GM19351 (cell line): Measurements from ENCODE around the gene CDR2.
"Not testable (repeated sequence)": the region's sequence is repeated elsewhere in the genome, so short reads cannot be mapped to it uniquely, and the experiment has no call there.

Source experiments
- ATAC-seq: cut with Tn5 transposase; IDR thresholded peaks from one replicate; pipeline ENCODE4 v1.9.1; 2021; ENCODE audit warnings: mild to moderate bottlenecking, moderate library complexity; ENCODE audit not compliant: unreplicated experiment

Gene CDR2

GRCh38 chr16:22353191-22353919 is 21.1 kb downstream of the CDR2 start:
- ATAC-seq = no peak

DNA sequence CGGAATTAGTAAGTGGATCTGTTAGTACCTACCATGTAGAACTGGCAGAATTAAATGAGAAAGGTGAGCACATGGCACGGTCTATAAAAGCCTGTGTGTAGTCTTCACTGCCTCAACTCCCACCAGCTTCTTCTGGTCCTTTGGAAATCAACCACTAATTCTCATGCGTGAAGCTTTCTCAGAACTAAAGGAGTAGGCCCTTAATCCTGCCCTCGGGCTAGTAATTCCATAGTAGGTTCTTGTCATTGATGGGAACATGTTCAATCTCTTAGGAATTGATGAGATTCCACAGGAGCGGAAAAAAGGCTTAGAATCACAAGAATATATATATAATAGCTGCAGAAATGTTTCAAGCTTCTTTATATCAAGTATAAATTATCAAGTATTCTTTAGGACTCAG is 21.7 kb downstream of the CDR2 start:
- ATAC-seq = no peak

DNA sequence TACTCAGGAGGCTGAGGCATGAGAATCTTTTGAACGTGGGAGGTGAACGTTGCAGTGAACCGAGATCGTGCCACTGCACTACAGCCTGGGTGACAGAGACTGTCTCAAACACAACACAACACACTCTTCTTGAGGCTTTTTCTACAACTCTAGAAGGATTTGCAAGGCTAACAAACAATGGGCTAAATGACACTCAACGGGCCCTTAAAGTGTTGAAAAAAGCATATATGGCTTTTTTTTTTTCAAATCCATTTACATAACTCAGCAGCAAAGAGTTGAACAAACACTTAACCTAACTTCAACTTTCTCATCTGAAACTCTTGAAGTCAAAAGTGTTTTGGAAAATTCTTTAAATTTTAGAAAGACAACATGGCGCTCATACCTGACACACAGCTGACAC is 22.3 kb downstream of the CDR2 start:
- no peak for ATAC-seq

DNA sequence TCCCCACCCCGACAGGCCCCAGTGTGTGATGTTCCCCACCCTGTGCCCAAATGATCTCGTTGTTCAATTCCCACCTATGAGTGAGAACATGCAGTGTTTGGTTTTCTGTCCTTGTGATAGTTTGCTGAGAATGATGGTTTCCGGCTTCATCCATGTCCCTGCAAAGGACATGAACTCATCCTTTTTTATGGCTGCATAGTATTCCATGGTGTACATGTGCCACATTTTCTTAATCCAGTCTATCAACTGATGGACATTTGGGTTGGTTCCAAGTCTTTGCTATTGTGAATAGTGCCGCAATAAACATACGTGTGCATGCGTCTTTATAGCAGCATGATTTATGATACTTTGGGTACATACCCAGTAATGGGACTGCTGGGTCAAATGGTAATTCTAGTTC is 23.4 kb downstream of the CDR2 start:
- not testable (repeated sequence) for ATAC-seq

- no peak for ATAC-seq
These were observed 26.1 kb downstream of the CDR2 start for GRCh38 chr16:22348291-22348690.

DNA sequence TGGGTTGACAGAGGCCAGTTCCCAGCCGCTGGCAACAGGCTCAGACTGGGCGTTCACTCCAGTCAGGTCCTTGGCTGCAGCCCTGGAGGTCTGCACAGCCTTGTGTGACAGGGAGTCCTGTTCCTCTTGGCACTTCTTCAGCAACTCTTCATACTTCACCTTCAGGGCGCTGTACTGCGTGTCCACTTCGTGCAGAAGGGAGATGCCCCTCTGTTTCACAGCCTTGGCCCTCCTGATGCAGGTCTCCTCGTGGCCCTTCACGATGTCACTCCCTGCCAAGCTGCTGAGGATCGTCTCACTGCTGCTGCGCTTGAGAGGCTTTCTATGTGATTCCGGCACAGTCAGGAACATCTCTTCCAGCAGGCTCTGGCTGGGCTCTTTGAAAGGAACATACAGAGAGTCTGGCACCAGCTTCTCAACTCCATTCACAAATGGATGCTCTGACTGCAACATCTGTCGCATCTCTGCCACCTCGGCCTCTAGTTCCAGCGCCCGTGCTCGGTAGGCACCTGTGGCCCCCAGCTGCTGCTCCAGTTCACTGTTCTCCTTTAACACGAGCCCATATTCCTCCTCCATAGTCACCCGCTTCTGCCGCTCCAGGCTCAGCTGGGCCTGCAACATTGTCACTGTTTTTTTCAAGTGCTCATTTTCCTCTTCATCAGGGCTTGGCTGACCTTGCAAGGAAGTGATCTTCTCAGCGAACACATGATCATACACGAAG is 27.2 kb downstream of the CDR2 start:
- ATAC-seq = no peak

- no peak for ATAC-seq
These were observed 27.9 kb downstream of the CDR2 start for GRCh38 chr16:22346483-22346882.

GRCh38 chr16:22342082-22342481 is 32.3 kb downstream of the CDR2 start:
- ATAC-seq = no peak

- no peak for ATAC-seq
These were observed 33.5 kb downstream of the CDR2 start for GRCh38 chr16:22340945-22341344.

DNA sequence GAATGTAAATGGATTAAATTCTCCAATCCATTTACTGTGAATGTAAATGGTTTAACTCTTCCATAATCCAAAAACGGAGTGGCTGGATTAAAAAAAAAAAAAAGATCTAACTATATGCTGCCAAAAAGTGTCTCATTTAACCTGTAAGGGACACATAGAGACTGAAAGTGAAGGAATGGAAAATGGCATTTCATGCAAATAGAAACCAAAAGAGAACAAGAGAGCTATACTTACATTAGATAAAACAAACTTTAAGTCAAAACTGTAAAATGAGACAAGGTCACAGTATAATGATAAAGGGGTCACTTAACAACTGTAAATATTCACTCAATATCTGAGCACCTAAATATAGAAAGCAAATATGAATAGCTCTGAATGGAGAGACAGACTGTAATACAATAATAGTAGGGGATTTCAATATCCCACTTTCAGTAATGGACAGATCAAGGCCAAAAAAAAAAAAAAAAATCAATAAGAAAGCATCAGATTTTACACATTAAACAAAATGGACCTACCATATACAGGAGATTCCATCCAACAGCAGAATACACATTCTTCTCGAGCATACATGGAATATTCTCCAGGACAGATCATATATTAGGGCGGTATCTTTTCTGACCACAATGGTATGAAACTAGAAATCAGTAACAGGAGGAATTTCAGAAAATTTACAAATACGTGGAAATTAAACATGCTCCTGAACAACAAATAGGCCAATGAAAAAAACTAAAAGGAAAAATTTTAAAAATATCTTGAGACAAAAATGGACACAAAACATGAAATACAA is 36.4 kb downstream of the CDR2 start:
- no peak for ATAC-seq

DNA sequence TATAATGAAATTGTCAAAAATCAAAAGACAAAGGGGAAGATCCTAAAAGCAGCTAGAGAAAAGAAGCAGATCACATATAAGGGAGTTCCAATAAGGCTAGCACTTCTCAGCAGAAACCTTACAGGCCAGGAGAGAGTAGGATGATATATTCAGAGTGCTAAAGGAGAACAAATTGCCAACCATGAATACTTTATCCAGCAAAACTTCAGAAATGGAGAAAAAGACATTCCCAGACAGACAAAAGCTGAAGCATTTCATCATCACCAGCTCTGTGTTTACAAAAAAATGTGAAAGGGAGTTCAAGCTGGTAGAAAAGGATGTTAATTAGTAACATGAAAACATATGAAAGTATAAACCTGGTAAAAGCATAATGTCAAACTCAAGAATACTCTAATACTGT is 37.4 kb downstream of the CDR2 start:
- ATAC-seq = no peak

DNA sequence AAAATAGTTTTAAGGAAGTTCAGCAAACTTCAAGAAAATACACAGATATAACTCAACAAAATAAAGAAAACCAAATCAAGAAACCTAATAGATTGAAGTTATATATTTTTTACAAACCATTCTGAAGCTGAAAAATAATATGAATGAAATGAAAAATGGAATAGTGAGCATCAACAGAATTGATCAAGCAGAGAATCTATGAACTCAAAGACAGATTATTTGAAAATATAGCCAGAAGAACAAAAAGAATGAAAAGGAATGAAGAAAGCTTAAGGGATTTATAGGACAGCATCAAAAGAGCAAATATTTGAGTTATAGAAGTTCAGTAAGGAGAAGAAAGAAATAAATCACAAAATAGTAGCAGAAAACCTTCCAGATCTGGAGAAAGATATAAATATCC is 37.8 kb downstream of the CDR2 start:
- no peak for ATAC-seq

DNA sequence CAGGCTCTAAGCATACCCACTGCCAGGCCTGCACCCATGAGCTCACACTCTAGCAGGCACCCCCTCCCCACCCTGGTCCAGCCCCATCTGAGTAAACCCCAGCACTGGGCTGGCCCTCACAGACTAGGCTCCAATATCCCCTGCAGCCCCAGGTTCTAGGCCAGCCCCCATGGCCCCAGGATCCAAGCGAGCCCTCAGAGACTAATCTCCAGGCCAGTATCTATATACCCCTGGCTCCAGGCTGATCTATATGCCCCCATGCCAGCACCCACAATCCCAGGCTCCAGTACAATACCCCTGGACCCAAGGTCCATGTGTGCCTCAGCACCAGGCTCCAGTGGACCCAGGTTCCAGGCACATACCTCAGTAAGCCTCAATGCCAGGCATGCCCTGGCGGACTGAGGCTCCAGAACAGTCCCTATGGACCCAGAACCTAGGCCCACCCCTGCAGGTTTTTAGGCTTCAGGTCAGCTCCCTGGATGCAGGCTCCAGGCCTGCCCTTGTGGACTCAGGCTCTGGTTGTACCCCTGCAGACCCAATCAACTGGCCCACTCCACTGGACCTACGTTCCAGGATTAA is 38.7 kb downstream of the CDR2 start:
- no peak for ATAC-seq

DNA sequence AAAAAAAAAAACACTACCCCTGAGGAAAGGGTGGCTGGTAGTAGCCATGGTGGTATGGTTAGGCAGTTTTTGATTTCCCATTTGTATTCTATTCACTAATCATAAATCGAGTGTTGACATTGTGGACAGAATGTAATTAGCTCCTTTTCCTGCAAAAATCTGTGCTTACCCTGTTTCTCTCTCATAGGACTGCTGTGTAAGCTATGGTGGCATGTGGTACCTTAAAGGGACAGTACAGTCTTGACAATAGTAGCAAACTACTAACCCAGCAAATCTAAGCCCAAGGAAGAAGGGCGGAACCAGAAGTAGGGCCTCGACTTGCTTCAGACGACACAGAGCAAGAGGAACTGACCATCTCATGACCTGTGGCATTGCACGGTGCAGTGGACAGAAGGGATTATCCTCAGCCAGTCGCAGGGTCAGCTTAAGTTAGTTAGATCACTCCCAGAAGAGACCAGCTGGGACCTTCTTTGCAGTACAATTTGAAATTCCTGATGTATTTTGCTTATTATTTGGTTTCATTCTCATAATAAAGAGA is 40.9 kb downstream of the CDR2 start:
- no peak for ATAC-seq

DNA sequence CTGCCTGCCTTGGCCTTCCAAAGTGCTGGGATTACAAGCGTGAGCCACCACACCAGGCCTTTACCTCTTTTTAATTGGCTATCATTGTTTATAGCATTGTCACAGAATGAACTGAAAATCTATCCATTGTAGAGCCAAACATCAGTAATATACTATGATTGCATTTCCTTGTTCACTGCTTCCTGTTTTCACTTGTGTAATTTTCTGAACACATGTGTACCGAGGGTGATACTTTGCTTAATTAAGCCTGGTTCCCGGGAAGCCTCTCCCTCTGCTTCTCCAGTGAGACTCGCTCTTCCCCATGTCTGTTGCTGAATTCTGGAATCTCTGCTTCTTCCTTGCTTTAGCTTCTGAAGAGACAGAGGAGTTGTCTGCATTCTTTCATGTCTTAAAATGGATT is 44.1 kb downstream of the CDR2 start:
- no peak for ATAC-seq

- no peak for ATAC-seq
These were observed 45.2 kb downstream of the CDR2 start for GRCh38 chr16:22329199-22329695.

- ATAC-seq = no peak
These were observed 46.2 kb downstream of the CDR2 start for GRCh38 chr16:22328081-22328725.

DNA sequence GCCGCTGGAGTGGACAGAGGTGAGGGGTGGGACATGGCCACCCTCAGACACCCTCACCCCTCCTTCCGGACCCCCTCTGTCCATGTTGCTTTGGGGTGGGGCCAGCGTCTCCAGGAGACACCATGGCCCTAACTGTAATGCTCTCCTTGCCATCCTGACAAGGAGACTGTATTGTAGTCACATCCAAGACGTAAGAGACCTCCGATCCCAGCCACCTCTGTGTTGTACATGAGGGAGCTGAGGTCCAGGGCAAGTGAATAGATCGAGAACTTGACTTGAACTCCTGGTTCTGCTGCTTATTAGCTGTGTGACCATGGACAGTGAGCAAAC is 47.0 kb downstream of the CDR2 start:
- no peak for ATAC-seq

DNA sequence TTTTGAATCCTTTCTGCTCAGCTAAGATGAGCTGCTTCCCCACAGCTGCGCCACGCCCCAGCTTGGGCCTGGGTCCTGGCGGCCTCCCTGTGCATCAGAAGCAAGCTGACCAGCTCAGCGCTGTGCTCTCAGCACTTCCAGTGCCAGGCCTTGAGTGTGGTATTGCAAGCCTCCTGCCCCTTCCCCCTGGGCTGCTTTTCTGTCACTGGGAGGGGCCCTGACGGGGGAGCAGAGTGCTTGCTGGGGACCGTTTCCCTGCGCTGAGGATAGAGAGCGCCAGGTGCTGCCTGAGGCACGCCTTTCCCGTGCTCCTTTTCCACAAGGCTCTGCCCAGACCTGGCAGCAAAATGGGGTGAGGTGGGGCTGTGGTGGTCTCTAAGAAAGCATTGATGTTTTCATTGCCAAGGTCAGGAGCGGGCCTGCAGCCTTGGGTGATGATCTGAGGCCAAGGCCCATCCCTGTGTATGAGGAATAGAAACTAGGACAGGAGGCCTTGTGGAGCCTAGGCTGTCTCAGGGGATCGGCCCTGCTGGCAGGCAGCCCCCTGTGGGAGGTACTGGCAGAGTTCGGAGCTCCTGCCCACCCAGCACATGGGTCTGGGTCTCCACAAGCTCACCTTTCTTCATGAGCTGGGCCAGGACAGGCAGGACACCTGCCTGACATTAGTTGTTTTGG is 47.5 kb downstream of the CDR2 start:
- no peak for ATAC-seq

DNA sequence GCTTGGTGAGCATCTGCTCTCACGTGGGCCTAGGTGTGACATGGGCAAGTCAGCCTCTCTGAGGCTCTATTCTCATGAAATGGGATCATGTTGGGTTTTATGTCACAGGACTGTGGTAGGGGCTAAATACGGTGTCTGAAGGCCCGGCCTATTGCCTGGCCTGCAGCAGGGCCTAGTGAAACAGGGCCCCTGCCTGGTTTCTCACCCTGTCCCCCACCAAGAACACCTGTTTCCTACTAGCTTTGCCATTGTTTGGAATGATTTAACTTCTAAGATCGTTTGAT is 48.1 kb downstream of the CDR2 start:
- ATAC-seq = no peak
